HepG2 (cell line): ENCODE data around the gene ENSA. TPM values are rescaled to one million over a fixed set of nuclear protein-coding genes. Genes with fewer than 3 reads are reported as not detected.

ENCODE experiments used
- E2F1 ChIP-seq: sonication (generic); formaldehyde crosslinking; IDR thresholded peaks from 2 replicates; pipeline ENCODE4 v1.5.0; 2020; ENCODE audit warnings: missing genetic modification reagents
- EHMT2 ChIP-seq: fragments of 200-600 bp; sonication (generic); IDR thresholded peaks from 2 replicates; pipeline ENCODE4 v1.7.0; 2017; ENCODE audit warnings: antibody characterized with exemption, low read depth, low read length, borderline replicate concordance
- KLF6 ChIP-seq: IDR thresholded peaks from 2 replicates; pipeline ENCODE4 v1.8.0; 2016; ENCODE audit warnings: missing biosample characterization, missing genetic modification reagents
- MYC ChIP-seq: sonication (generic); formaldehyde crosslinking; IDR thresholded peaks from 2 replicates; pipeline ENCODE4 v1.9.0; 2021; ENCODE audit warnings: missing genetic modification reagents, borderline replicate concordance
- PRDM4 ChIP-seq: sonication (generic); formaldehyde crosslinking; IDR thresholded peaks from 2 replicates; pipeline ENCODE4 v1.9.0; 2021; ENCODE audit warnings: missing genetic modification reagents, borderline replicate concordance
- RAD51 ChIP-seq: fragments of 450-650 bp; IDR thresholded peaks from 2 replicates; pipeline ENCODE4 v1.6.1; 2016; ENCODE audit warnings: borderline replicate concordance
- YY1 ChIP-seq: IDR thresholded peaks from 2 replicates; pipeline ENCODE4 v1.6.1; 2011; ENCODE audit warnings: low read length, low read depth, moderate library complexity, mild to moderate bottlenecking; ENCODE audit not compliant: insufficient read depth, insufficient replicate concordance
- ZFP36 ChIP-seq: fragments of 150-350 bp; IDR thresholded peaks from 2 replicates; pipeline ENCODE4 v1.6.1; 2018; ENCODE audit warnings: borderline replicate concordance, low read length, low read depth; ENCODE audit not compliant: partially characterized antibody
- ZNF142 ChIP-seq: sonication (generic); formaldehyde crosslinking; IDR thresholded peaks from 2 replicates; pipeline ENCODE4 v1.4.0; 2020; ENCODE audit warnings: missing genetic modification reagents
- ZNF282 ChIP-seq: fragments of 450-650 bp; IDR thresholded peaks from 2 replicates; pipeline ENCODE4 v1.6.1; 2018; ENCODE audit not compliant: partially characterized antibody
- ZNF609 ChIP-seq: sonication (generic); formaldehyde crosslinking; IDR thresholded peaks from 2 replicates; pipeline ENCODE4 v1.4.0; 2020; ENCODE audit warnings: mild to moderate bottlenecking, missing genetic modification reagents, borderline replicate concordance
- ZNF644 ChIP-seq: IDR thresholded peaks from 2 replicates; pipeline ENCODE4 v1.6.1; 2016; ENCODE audit warnings: low read depth
- polyA plus RNA-seq, 8 experiments: library from polyadenylated mRNA; depleted of rRNA in 3 of 8; stranded (reverse) in 7 of 8; unstranded in 1 of 8; fragments of >200 nt; fragmentation: Illumina TruSeq in 4 of 8; extraction: Trizol in 4 of 8; gene quantifications; 2 replicates each; pipeline versions ENCODE4 v1.2.1 to v1.2.3, GENCODE V29; 2011 to 2016; ENCODE audit warnings: low read depth in 4 of 8, missing spikeins in 1 of 8, mixed read lengths in 1 of 8; ENCODE audit not compliant: insufficient read depth in 1 of 8
- total RNA-seq, 5 experiments: library from RNA; depleted of rRNA; stranded (reverse); fragments of >200 nt; fragmentation: Illumina TruSeq; extraction: Trizol; gene quantifications; 2 replicates each; pipeline ENCODE4 v1.2.3, GENCODE V29; 2016; ENCODE audit warnings: low read depth in 1 of 5

Gene ENSA
- total and polyA plus RNA-seq, 2 of the 13 experiments (the other 11 are each of a cell fraction or from before 2014, with no cell fraction given) = 54.5 to 111 TPM

- TF ChIP-seq ZNF609 (CRISPR knock-in tag) (no peak), ZNF644 (no peak), EHMT2 (peak; percentile 29; the same call in 1 of the 2 replicates), E2F1 (CRISPR knock-in tag) (no peak), YY1 (peak; percentile 96), PRDM4 (no peak), ZNF142 (no peak; the same call in 1 of the 2 replicates), KLF6 (CRISPR knock-in tag) (peak; percentile 36; the same call in 1 of the 2 replicates), MYC (CRISPR knock-in tag) (no peak; the same call in 1 of the 2 replicates), ZFP36 (no peak), RAD51 (no peak), ZNF282 (no peak)
These were observed at the start of gene ENSA (continued) for GRCh38 chr1:150629115-150629928.
